Ectodermal cell (in vitro differentiated cells): ENCODE data around the gene TIMD4.
"Not testable (repeated sequence)": the region's sequence is repeated elsewhere in the genome, so short reads cannot be mapped to it uniquely, and the experiment has no call there.

Source experiments
- H3K27ac ChIP-seq: 2 replicates; pipeline ENCODE4 v1.7.0; 2013; ENCODE audit warnings: mild to moderate bottlenecking, low read depth, low read length; ENCODE audit not compliant: insufficient read depth, poor library complexity, severe bottlenecking
- H3K27me3 ChIP-seq: 2 replicates; pipeline ENCODE4 v1.7.0; 2013; ENCODE audit warnings: mild to moderate bottlenecking, low read length; ENCODE audit not compliant: insufficient read depth, control insufficient read depth, poor library complexity, severe bottlenecking
- H3K36me3 ChIP-seq: one replicate; pipeline ENCODE4 v1.7.0; 2013; ENCODE audit warnings: low read length; ENCODE audit not compliant: control insufficient read depth, insufficient read depth
- H3K4me1 ChIP-seq: one replicate; pipeline ENCODE4 v1.7.0; 2013; ENCODE audit warnings: low read length; ENCODE audit not compliant: control insufficient read depth, insufficient read depth
- H3K4me3 ChIP-seq: 2 replicates; pipeline ENCODE4 v1.7.0; 2013; ENCODE audit warnings: low read depth, low read length, control low read depth; ENCODE audit not compliant: insufficient read depth
- H3K9me3 ChIP-seq: 2 replicates; pipeline ENCODE4 v1.7.0; 2013; ENCODE audit warnings: mild to moderate bottlenecking, low read length, moderate library complexity; ENCODE audit not compliant: control insufficient read depth
- WGBS, 2 experiments: methylation state at CpG; one replicate each; pipeline ENCODE4 v1.1.7; 2013; ENCODE audit warnings: missing lambda C conversion rate in 2 of 2; 5-methylcytosine and 5-hydroxymethylcytosine counted together

The TIMD4 gene

DNA sequence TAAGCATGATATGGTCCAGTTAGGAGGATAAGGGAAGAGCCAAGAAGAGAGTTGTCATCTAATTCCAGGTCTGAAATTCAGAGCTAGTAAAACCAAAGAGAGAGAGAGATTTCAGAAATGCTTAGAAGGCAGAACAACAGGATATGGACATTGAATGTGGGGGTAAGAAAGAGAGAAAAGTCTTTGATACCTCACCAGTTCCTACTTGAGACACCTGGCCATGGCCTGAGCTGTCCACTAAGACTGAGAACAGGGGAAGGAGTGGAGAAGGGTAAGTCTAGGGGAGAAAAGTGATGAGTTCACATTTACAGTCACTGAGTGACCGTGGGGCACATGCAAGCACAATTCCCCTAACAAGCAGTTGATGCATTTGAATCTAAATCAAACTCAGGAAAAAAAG is 35.5 kb downstream of the TIMD4 start:
- Histone ChIP-seq H3K4me3 (no peak overlapping the region), H3K9me3 (no peaks in the 10 kb centered on the region), H3K4me1 (no peaks in the 10 kb centered on the region), H3K27me3 (no peaks in the 10 kb centered on the region), H3K27ac (no peak overlapping the region), H3K36me3 (no peaks in the 10 kb centered on the region)
- 100% methylated on average over 1 of the region's 1 CpG for WGBS, 2 experiments

DNA sequence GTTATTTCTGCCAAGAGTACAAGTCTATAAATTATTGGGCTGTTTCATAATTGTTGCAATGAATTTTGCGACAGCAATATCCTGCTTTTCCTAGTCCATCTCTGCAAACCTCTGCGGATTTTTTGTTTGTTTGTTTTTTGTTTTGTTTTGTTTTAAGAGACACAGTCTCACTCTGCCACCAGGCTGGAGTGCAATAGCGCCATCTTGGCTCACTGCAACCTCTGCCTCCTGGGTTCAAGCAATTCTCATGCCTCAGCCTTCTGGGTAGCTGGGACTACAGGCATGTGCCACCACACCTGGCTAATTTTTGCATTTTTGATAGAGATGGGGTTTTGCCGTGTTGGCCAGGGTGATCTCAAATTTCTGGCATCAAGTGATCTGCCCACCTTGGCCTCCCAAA is 37.3 kb downstream of the TIMD4 start:
- 85 to 90% methylated on average over 2 to 4 of the region's 4 CpGs for WGBS, 2 experiments
- H3K4me3 ChIP-seq, result not testable (repeated sequence)

DNA sequence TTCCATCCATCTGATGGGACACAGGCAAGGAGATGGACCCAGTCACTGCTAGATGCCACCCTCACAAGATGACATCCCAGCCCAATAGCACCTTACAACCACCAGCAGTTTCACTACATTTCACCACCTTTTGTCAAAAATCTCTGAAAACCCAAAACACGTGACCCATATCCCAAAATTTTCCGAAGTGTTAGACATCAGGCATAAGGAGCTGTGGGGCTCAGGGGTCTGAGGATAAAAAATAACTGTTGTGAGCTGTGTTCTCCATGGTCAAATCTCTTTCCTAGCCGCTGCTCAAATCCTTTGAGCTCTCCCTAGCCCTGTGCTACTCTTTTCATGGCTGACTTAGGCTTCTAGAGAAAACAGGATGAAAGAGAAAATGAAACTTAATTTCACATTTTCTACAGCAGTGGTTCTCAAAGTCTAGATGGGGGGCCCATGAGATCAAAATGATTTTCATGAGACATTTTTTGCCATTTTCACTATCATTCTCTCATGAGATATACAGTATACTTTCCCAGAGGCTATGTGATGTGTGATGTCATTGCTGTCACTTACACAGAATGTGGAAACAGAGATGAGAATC is 40.7 kb downstream of the TIMD4 start:
- no peaks in the 10 kb centered on the region for H3K4me1 ChIP-seq
- no peak overlapping the region for H3K27ac ChIP-seq
- H3K36me3 ChIP-seq, result no peaks in the 10 kb centered on the region
- no peak overlapping the region for H3K4me3 ChIP-seq
- H3K27me3 ChIP-seq, result no peaks in the 10 kb centered on the region
- no peaks in the 10 kb centered on the region for H3K9me3 ChIP-seq
- WGBS, 2 experiments, result 94 to 99% methylated on average over 3 of the region's 3 CpGs

More for the DNA sequence above, 37.3 kb downstream of the TIMD4 start:
- H3K27ac ChIP-seq, H3K9me3 ChIP-seq, H3K4me1 ChIP-seq, H3K27me3 ChIP-seq, H3K36me3 ChIP-seq: not testable (repeated sequence)

DNA sequence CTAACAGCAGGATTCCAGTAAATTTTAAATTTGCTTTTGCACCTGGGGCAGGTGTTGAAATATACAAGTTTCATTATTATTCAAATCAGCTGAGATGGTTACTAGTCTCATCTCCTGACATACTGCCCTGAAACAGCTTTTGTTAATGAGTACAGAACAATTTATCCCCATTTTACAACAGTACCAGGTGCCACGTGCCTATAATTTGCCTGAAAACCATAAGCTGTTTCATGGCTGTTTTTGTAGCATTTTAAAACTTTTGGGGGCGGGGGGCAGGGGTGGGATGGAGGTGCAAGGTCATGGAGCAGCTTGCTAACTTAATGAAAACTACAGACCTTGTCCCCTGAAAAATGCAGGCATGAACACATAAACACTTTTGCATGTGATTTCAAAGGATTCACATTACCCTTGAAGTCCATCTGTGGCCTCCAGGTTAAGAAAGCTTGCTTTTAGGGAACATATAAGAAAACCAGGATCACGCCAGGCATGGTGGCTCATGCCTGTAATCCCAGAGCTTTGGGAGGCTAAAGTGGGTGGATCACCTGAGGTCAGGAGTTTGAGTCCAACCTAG is 42.1 kb downstream of the TIMD4 start:
- no peaks in the 10 kb centered on the region for H3K27me3 ChIP-seq
- H3K4me3 ChIP-seq, result no peak overlapping the region
- H3K4me1 ChIP-seq, result no peaks in the 10 kb centered on the region
- no peaks in the 10 kb centered on the region for H3K36me3 ChIP-seq
- no peak overlapping the region for H3K27ac ChIP-seq
- H3K9me3 ChIP-seq, result no peaks in the 10 kb centered on the region
- WGBS, 2 experiments, result 87 to 90% methylated on average over 3 of the region's 3 CpGs

DNA sequence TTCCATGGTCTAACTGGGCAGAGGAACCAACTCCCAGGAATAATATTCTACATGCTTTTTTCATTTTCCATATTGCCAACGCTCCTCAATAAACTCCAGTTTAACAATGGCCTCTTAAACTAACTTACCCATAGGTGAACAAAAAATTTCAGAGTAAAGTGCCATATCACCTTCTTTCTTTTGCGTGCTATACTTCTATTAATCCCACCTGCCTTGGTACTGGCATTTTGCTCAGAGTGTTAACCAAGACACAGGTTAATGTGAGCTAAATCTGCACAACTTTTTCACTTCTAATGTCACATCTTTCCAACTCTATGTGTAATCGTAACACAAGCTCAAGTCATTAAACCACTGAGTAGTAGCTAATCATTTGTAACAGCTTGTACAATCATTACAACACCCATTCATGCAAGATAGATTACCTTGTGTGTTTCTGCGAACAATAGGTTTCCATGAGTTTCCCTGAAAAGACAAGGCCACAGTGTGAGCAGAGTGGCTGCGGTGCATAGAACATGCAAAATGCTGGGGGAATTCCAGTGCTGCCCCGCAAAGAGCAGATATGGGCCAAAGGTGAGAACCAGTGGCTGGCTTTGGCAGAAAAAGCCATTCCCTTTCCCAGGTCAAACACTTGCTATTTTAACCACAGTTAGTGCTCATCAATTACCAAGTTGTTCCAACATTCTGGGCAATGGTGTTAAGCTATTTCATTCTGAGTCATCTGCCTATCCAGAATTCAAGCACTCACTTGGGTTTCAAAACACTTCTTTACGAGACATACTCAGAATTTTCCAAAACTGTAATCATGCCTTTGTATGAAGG is 42.8 kb downstream of the TIMD4 start:
- Histone ChIP-seq H3K9me3 (no peaks in the 10 kb centered on the region), H3K27me3 (no peaks in the 10 kb centered on the region), H3K27ac (no peak overlapping the region), H3K4me3 (no peak overlapping the region), H3K4me1 (no peaks in the 10 kb centered on the region), H3K36me3 (no peaks in the 10 kb centered on the region)
- 85 to 88% methylated on average over 7 of the region's 7 CpGs for WGBS, 2 experiments

- peaks cover 3% of the 10 kb centered on the region for H3K27me3 ChIP-seq
- 95% methylated on average over 8 of the region's 8 CpGs for WGBS, 2 experiments
- no peak overlapping the region for H3K4me3 ChIP-seq
- no peak overlapping the region for H3K27ac ChIP-seq
- no peaks in the 10 kb centered on the region for H3K9me3 ChIP-seq
- no peaks in the 10 kb centered on the region for H3K36me3 ChIP-seq
- H3K4me1 ChIP-seq, result peaks cover 5% of the 10 kb centered on the region
These were observed 44.6 kb downstream of the TIMD4 start for GRCh38 chr5:156918311-156918845.

GRCh38 chr5:156914371-156914737 is 48.7 kb downstream of the TIMD4 start:
- Histone ChIP-seq H3K4me1 (peaks cover 5% of the 10 kb centered on the region), H3K36me3 (no peaks in the 10 kb centered on the region), H3K9me3 (no peaks in the 10 kb centered on the region), H3K27ac (no peak overlapping the region), H3K4me3 (no peak overlapping the region), H3K27me3 (peaks cover 7% of the 10 kb centered on the region)
- WGBS, 2 experiments, result 45 to 50% methylated on average over 2 of the region's 2 CpGs

DNA sequence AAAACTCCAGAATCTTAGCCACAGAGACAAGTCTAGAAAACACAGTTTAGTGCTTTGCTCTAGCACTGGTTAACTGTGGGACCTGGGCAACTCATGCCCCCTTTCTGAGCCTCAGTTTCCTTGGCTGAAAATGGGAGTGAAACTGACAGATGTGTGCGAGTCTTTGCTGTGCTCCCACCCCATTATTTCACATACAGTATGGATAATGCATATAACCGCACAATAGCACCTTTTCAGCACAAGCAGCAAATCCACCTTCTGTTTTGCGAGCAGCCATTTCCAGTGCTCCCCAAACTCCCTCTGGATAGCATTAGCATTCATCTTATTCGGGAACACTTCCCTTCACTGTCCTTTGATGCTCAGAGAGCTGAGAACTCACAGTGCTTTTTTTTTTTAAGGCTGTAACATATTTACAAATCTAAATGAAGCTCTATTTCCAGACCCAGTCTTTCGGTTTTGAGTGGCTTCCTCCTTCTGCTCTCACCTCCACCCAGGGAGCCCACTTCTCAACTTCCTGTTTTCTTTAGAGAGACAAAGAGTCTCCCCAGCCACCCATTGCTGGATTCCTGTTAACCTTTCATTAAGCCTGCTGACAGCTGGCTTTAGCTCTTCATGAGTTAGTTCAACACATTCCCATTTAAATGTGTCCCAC is 49.2 kb downstream of the TIMD4 start:
- Histone ChIP-seq H3K4me1 (peaks cover 5% of the 10 kb centered on the region), H3K27me3 (peaks cover 7% of the 10 kb centered on the region), H3K27ac (no peak overlapping the region), H3K36me3 (no peaks in the 10 kb centered on the region), H3K9me3 (no peaks in the 10 kb centered on the region), H3K4me3 (no peak overlapping the region)
- WGBS, 2 experiments, result 21 to 25% methylated on average over 5 of the region's 5 CpGs

DNA sequence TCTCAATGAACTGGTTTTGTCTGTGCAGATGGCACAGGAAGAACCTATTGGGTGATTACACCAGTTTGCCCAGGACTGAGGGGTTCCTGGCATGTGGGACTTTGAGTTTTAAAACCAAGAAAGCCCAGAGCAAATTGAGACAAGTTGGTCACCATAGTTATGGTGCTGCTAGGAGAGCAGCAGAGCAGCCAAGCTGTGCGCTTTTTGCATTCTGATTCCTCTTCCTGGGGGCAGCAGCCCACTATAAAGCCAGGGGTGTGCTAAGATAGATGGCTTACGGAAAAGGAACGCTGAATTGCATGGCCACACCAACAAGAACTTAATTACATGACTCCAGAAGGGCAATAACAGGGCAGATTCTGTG is 49.7 kb downstream of the TIMD4 start:
- Histone ChIP-seq H3K27ac (no peak overlapping the region), H3K4me3 (no peak overlapping the region), H3K9me3 (no peaks in the 10 kb centered on the region), H3K27me3 (peaks cover 7% of the 10 kb centered on the region), H3K36me3 (no peaks in the 10 kb centered on the region), H3K4me1 (peaks cover 5% of the 10 kb centered on the region)
- 64 to 74% methylated on average over 3 of the region's 3 CpGs for WGBS, 2 experiments

- Histone ChIP-seq H3K4me3 (no peak overlapping the region), H3K36me3 (no peaks in the 10 kb centered on the region), H3K4me1 (peaks cover 5% of the 10 kb centered on the region), H3K9me3 (no peaks in the 10 kb centered on the region), H3K27ac (no peak overlapping the region), H3K27me3 (peaks cover 7% of the 10 kb centered on the region)
- 88 to 89% methylated on average over 5 of the region's 5 CpGs for WGBS, 2 experiments
These were observed 50.2 kb downstream of the TIMD4 start for GRCh38 chr5:156912869-156913268.
